WTC11 (cell line): ENCODE measurements around the gene GYS1. TPM values are rescaled to one million over a fixed set of nuclear protein-coding genes. Genes with fewer than 3 reads are reported as not detected.

Source experiments
- ATAC-seq: fragments of 200-7000 bp; cut with Tn5 transposase; 2 replicates; pipeline ENCODE4 v1.10.0; 2021; ENCODE audit warnings: mild to moderate bottlenecking, moderate library complexity
- CTCF ChIA-PET: fragments of 300-600 bp; sonication (Branson Sonifier 250); formaldehyde crosslinking; loops from one replicate; lab custom pipeline; 2021; ENCODE audit warnings: antibody characterized with exemption; lab: Charles Lee
- POLR2A ChIA-PET: fragments of 350-600 bp; sonication (Branson Sonifier 250); formaldehyde crosslinking; loops from one replicate; lab custom pipeline; 2021; ENCODE audit warnings: antibody characterized with exemption; lab: Charles Lee
- DNase-seq: peaks from one replicate; pipeline ENCODE4 v3.0.0; 2021; ENCODE audit warnings: low spot score
- H3K27ac Mint-ChIP-seq: 2 replicates; pipeline ENCODE4 v1.8.0; 2021; ENCODE audit warnings: mixed read lengths
- H3K27me3 Mint-ChIP-seq: 2 replicates; pipeline ENCODE4 v1.8.0; 2021; ENCODE audit warnings: low read depth, mild to moderate bottlenecking, moderate library complexity, mixed read lengths
- H3K36me3 Mint-ChIP-seq: 2 replicates; pipeline ENCODE4 v1.8.0; 2021; ENCODE audit warnings: mixed read lengths
- H3K4me1 Mint-ChIP-seq: 2 replicates; pipeline ENCODE4 v1.8.0; 2022; ENCODE audit warnings: mixed read lengths
- H3K4me3 Mint-ChIP-seq: 2 replicates; pipeline ENCODE4 v1.8.0; 2021; ENCODE audit warnings: mild to moderate bottlenecking, moderate library complexity, mixed read lengths
- H3K9me3 Mint-ChIP-seq: 2 replicates; pipeline ENCODE4 v1.8.0; 2021; ENCODE audit warnings: mixed read lengths
- CBFB ChIP-seq: sonication (generic); formaldehyde crosslinking; IDR thresholded peaks from 2 replicates; pipeline ENCODE4 v1.8.1; 2022; ENCODE audit warnings: mild to moderate bottlenecking, low read depth, missing genetic modification reagents
- E2F1 ChIP-seq: sonication (generic); formaldehyde crosslinking; IDR thresholded peaks from 2 replicates; pipeline ENCODE4 v1.8.0; 2022; ENCODE audit warnings: mild to moderate bottlenecking, missing genetic modification reagents
- EMX1 ChIP-seq: fragments of 250-450 bp; sonication (Bioruptor Pico); IDR thresholded peaks from 2 replicates; pipeline ENCODE4 v1.8.0; 2021; ENCODE audit warnings: mild to moderate bottlenecking
- ESRRA ChIP-seq: sonication (generic); formaldehyde crosslinking; IDR thresholded peaks from 2 replicates; pipeline ENCODE4 v1.8.1; 2022; ENCODE audit warnings: mild to moderate bottlenecking, missing genetic modification reagents, borderline replicate concordance
- FOXP4 ChIP-seq: sonication (generic); formaldehyde crosslinking; IDR thresholded peaks from 2 replicates; pipeline ENCODE4 v1.8.0; 2022; ENCODE audit warnings: mild to moderate bottlenecking, missing genetic modification reagents
- GRHL2 ChIP-seq: fragments of 250-450 bp; sonication (Bioruptor Pico); IDR thresholded peaks from 2 replicates; pipeline ENCODE4 v1.8.0; 2022; ENCODE audit warnings: mild to moderate bottlenecking, moderate library complexity; ENCODE audit not compliant: insufficient replicate concordance, severe bottlenecking
- NR2C2 ChIP-seq: sonication (generic); formaldehyde crosslinking; IDR thresholded peaks from 2 replicates; pipeline ENCODE4 v1.8.0; 2022; ENCODE audit warnings: mild to moderate bottlenecking, missing genetic modification reagents
- OVOL2 ChIP-seq: fragments of 250-450 bp; sonication (Bioruptor Pico); IDR thresholded peaks from 2 replicates; pipeline ENCODE4 v1.9.0; 2021; ENCODE audit warnings: mild to moderate bottlenecking, borderline replicate concordance
- RELA ChIP-seq: sonication (generic); formaldehyde crosslinking; IDR thresholded peaks from 2 replicates; pipeline ENCODE4 v1.8.1; 2022; ENCODE audit warnings: missing genetic modification reagents, mild to moderate bottlenecking, borderline replicate concordance
- RORB ChIP-seq: fragments of 250-450 bp; sonication (Bioruptor Pico); IDR thresholded peaks from 2 replicates; pipeline ENCODE4 v1.9.0; 2021; ENCODE audit warnings: mild to moderate bottlenecking
- TCF7 ChIP-seq: sonication (generic); formaldehyde crosslinking; IDR thresholded peaks from 2 replicates; pipeline ENCODE4 v1.8.0; 2022; ENCODE audit warnings: mild to moderate bottlenecking, low read depth, missing genetic modification reagents, moderate library complexity
- ZBTB21 ChIP-seq: sonication (generic); formaldehyde crosslinking; IDR thresholded peaks from 2 replicates; pipeline ENCODE4 v1.8.1; 2023; ENCODE audit warnings: mild to moderate bottlenecking, missing genetic modification reagents, borderline replicate concordance
- ZNF317 ChIP-seq: sonication (generic); formaldehyde crosslinking; IDR thresholded peaks from 2 replicates; pipeline ENCODE4 v1.8.1; 2023; ENCODE audit warnings: low read depth, mild to moderate bottlenecking, moderate library complexity, missing genetic modification reagents, borderline replicate concordance
- total RNA-seq: library from RNA; stranded (reverse); gene quantifications from 3 replicates; pipeline ENCODE4 v1.2.3, GENCODE V29; 2021
- TF ChIP-seq, protein P1 (sequence below): fragments of 250-450 bp; sonication (Bioruptor Pico); IDR thresholded peaks from 2 replicates; pipeline ENCODE4 v1.9.0; 2021; ENCODE audit warnings: moderate library complexity, mild to moderate bottlenecking, inconsistent platforms, borderline replicate concordance
- TF ChIP-seq, protein P2 (sequence below): sonication (generic); formaldehyde crosslinking; IDR thresholded peaks from 2 replicates; pipeline ENCODE4 v1.8.1; 2022; ENCODE audit warnings: mild to moderate bottlenecking, missing genetic modification reagents, moderate library complexity, borderline replicate concordance
- TF ChIP-seq, protein P3 (sequence below): sonication (generic); formaldehyde crosslinking; IDR thresholded peaks from 2 replicates; pipeline ENCODE4 v1.8.1; 2023; ENCODE audit warnings: mild to moderate bottlenecking, missing genetic modification reagents, moderate library complexity
- TF ChIP-seq, protein P4 (sequence below): fragments of 250-450 bp; sonication (Bioruptor Pico); conservative IDR thresholded peaks from 2 replicates; pipeline ENCODE4 v1.9.0; 2021; ENCODE audit warnings: mild to moderate bottlenecking
- TF ChIP-seq, protein P5 (sequence below): sonication (generic); formaldehyde crosslinking; IDR thresholded peaks from 2 replicates; pipeline ENCODE4 v1.8.1; 2023; ENCODE audit warnings: mild to moderate bottlenecking, missing genetic modification reagents

The GYS1 gene
- total RNA-seq, 1 experiment from 2014 or later = 52.0 TPM

DNA sequence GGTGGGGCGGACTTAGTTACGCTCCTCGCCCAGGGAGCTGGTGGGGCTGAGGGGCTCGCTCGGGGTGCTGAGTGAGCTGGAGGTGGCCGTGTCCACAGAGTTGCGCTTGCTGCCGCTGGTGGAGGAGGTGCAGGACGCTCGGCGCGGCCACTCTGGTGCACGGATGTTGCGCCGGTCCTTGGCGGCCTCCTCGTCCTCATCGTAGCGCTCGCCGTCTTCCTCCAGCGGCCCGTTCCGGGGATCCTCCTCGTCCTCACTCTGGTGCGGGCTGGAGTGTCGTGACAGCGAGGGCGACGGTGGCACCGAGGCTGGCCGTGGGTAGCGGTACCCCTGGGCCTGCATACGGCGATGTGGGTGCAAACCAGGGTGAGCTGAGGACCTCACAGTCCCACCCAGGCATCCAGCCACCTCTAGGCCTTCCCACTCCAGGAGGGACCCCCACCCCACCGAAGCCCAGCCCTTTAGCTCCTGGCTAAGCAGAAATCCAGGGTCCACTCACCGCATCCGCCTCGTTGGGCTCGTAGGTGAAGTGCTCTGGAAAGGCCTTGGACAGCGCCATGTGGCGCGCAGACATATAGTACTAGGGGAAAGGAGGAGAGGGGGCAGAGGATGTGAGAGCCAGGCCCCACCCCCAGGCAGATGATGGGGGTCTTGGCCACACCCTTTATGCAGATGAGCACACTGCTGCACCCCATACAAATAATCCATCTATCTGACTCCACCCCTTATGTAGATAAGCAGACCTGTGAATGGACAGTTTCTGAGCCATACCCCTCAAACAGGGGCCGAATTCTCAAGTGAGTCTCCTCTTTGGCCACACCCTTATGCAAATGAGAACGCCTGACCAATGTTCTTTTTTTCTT is 23.6 kb downstream of the GYS1 start:
- H3K4me3 Mint-ChIP-seq = no peak overlapping the region
- H3K36me3 Mint-ChIP-seq = peaks cover 58% of the 10 kb centered on the region
- ChIA-PET CTCF (interaction anchor here (0.6 to 2.6 kb wide), 17 partner anchors 8 to 347 kb away, joined by 3 to 60 read pairs (median 14); partner anchors contain the start of genes BAX, DHDH, GYS1 and RUVBL2), POLR2A (interaction anchor here (0.6 to 1.2 kb wide), 2 partner anchors 125 to 127 kb away, joined by 3 to 4 read pairs; no protein-coding TSS in a partner anchor)
- no peak overlapping the region for H3K27ac Mint-ChIP-seq
- DNase-seq (no peak), ATAC-seq (peak; percentile 8)
- H3K4me1 Mint-ChIP-seq = peaks cover 20% of the 10 kb centered on the region
- peaks cover 4% of the 10 kb centered on the region for H3K9me3 Mint-ChIP-seq
- H3K27me3 Mint-ChIP-seq = no peaks in the 10 kb centered on the region
- TF ChIP-seq, protein P1, sequence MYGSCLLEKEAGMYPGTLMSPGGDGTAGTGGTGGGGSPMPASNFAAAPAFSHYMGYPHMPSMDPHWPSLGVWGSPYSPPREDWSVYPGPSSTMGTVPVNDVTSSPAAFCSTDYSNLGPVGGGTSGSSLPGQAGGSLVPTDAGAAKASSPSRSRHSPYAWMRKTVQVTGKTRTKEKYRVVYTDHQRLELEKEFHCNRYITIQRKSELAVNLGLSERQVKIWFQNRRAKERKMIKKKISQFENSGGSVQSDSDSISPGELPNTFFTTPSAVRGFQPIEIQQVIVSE (CRISPR knock-in tag) = no peak
- TF ChIP-seq OVOL2 (CRISPR knock-in tag) (no peak), RELA (no peak), GRHL2 (CRISPR knock-in tag) (no peak), ZNF317 (no peak), ESRRA (CRISPR knock-in tag) (no peak), ZBTB21 (no peak), NR2C2 (CRISPR knock-in tag) (no peak)
- TF ChIP-seq, protein P2, sequence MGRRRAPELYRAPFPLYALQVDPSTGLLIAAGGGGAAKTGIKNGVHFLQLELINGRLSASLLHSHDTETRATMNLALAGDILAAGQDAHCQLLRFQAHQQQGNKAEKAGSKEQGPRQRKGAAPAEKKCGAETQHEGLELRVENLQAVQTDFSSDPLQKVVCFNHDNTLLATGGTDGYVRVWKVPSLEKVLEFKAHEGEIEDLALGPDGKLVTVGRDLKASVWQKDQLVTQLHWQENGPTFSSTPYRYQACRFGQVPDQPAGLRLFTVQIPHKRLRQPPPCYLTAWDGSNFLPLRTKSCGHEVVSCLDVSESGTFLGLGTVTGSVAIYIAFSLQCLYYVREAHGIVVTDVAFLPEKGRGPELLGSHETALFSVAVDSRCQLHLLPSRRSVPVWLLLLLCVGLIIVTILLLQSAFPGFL = no peak
- TF ChIP-seq, protein P3, sequence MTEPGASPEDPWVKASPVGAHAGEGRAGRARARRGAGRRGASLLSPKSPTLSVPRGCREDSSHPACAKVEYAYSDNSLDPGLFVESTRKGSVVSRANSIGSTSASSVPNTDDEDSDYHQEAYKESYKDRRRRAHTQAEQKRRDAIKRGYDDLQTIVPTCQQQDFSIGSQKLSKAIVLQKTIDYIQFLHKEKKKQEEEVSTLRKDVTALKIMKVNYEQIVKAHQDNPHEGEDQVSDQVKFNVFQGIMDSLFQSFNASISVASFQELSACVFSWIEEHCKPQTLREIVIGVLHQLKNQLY (CRISPR knock-in tag) = no peak
- TF ChIP-seq, protein P4, sequence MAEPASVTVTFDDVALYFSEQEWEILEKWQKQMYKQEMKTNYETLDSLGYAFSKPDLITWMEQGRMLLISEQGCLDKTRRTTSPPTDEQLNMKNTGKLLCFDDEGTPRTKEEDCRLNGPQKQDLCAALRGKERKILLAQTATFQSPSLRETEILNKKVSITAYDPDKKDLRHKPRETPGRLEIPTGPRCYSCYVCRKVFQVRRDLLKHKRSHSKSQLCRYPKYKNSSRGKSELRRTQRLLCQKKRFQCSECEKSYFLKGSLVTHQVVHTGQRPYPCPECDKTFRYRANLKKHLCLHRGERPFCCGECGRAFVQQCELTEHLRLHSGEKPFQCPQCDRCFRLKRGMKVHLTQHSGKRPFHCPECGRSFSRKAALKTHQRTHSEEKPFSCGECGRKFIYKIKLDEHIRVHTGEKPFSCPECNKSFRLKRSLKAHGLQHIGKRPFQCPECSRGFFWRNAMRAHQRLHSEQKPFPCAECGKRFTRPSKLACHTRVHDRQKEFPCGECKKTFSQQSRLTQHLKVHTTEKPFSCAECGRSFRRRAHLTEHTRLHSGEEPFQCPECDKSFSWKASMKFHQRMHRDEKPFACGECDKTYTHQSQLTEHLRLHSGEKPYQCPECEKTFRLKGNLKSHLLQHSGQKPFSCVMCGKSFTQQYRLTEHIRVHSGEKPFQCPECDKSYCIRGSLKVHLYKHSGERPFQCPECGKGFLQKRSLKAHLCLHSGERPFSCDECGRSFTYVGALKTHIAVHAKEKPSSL (CRISPR knock-in tag) = no peak

DNA sequence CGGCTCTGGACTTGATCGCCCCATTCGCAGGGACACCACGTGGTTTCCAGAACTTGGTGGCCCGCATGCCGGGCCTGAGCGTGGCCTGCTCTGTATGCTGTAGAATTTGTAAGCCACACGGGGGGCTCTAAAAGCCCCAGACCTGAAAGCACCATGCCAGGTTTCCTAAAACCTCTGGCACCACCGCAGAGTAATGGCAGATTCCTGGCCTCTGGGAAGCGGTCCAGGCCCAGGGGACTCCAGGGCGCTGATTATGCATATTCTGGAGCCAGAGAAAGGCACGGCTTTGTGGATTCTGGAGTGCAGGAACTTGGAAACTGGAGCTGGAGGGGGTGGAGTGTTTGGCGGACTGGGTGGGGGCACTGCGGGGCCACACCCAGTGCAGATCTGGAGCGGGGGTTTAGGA is 24.3 kb downstream of the GYS1 start:
- ChIA-PET CTCF (interaction anchor here (2.3 kb wide), 1 partner anchor 33 kb away, joined by 29 read pairs; no protein-coding TSS in a partner anchor), POLR2A (no interaction called here)
- H3K27ac Mint-ChIP-seq = no peak overlapping the region
- no peak for ATAC-seq
- H3K36me3 Mint-ChIP-seq = peaks cover 52% of the 10 kb centered on the region
- no peak for TF ChIP-seq TCF7
- no peak for TF ChIP-seq CBFB (CRISPR knock-in tag)
- TF ChIP-seq FOXP4 (CRISPR knock-in tag) = no peak
- no peak for TF ChIP-seq E2F1 (CRISPR knock-in tag)
- TF ChIP-seq, protein P5, sequence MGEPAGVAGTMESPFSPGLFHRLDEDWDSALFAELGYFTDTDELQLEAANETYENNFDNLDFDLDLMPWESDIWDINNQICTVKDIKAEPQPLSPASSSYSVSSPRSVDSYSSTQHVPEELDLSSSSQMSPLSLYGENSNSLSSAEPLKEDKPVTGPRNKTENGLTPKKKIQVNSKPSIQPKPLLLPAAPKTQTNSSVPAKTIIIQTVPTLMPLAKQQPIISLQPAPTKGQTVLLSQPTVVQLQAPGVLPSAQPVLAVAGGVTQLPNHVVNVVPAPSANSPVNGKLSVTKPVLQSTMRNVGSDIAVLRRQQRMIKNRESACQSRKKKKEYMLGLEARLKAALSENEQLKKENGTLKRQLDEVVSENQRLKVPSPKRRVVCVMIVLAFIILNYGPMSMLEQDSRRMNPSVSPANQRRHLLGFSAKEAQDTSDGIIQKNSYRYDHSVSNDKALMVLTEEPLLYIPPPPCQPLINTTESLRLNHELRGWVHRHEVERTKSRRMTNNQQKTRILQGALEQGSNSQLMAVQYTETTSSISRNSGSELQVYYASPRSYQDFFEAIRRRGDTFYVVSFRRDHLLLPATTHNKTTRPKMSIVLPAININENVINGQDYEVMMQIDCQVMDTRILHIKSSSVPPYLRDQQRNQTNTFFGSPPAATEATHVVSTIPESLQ (CRISPR knock-in tag) = no peak
- TF ChIP-seq RORB (CRISPR knock-in tag) = no peak
- no peak for TF ChIP-seq EMX1
- no peak for TF ChIP-seq ZBTB21
- TF ChIP-seq NR2C2 (CRISPR knock-in tag) = no peak
- no peak for DNase-seq
- no peak overlapping the region for H3K4me3 Mint-ChIP-seq
- H3K27me3 Mint-ChIP-seq = no peaks in the 10 kb centered on the region
- peaks cover 26% of the 10 kb centered on the region for H3K4me1 Mint-ChIP-seq
- H3K9me3 Mint-ChIP-seq = peaks cover 4% of the 10 kb centered on the region
